GM06990 (cell line): ENCODE data around the gene RGS12.
"Not testable (repeated sequence)": the region's sequence is repeated elsewhere in the genome, so short reads cannot be mapped to it uniquely, and the experiment has no call there.

Experiments used
- DNase-seq: peaks from one replicate; pipeline ENCODE4 v3.0.0-alpha.2; 2011; ENCODE audit not compliant: insufficient read length; ENCODE audit errors: extremely low read depth
- H3K27me3 ChIP-seq: replicated peaks from 2 replicates; pipeline ENCODE4 v1.6.0; 2011; ENCODE audit warnings: low read length; ENCODE audit not compliant: control insufficient read depth, insufficient read depth
- H3K36me3 ChIP-seq: 2 replicates; pipeline ENCODE4 v1.5.1; 2011; ENCODE audit warnings: low read length; ENCODE audit not compliant: control insufficient read depth, insufficient read depth
- H3K4me3 ChIP-seq: replicated peaks from 2 replicates; pipeline ENCODE4 v1.5.1; 2011; ENCODE audit warnings: low read depth, mild to moderate bottlenecking, control low read depth, low read length
- TF ChIP-seq, protein P1 (sequence below): IDR thresholded peaks from 2 replicates; pipeline ENCODE4 v1.5.1; 2011; ENCODE audit warnings: low read length, control low read depth, mild to moderate bottlenecking, inconsistent platforms; ENCODE audit not compliant: insufficient read depth, poor library complexity, severe bottlenecking

RGS12 gene

GRCh38 chr4:3299976-3300671 lies 7.3 kb downstream of the RGS12 start:
- no peaks in the 10 kb centered on the region for H3K36me3 ChIP-seq

GRCh38 chr4:3300882-3301281 lies 8.1 kb downstream of the RGS12 start:
- not testable (repeated sequence) for H3K27me3 ChIP-seq, DNase-seq, H3K36me3 ChIP-seq, H3K4me3 ChIP-seq

More at GRCh38 chr4:3299976-3300671, 7.3 kb downstream of the RGS12 start:
- TF ChIP-seq, protein P1, sequence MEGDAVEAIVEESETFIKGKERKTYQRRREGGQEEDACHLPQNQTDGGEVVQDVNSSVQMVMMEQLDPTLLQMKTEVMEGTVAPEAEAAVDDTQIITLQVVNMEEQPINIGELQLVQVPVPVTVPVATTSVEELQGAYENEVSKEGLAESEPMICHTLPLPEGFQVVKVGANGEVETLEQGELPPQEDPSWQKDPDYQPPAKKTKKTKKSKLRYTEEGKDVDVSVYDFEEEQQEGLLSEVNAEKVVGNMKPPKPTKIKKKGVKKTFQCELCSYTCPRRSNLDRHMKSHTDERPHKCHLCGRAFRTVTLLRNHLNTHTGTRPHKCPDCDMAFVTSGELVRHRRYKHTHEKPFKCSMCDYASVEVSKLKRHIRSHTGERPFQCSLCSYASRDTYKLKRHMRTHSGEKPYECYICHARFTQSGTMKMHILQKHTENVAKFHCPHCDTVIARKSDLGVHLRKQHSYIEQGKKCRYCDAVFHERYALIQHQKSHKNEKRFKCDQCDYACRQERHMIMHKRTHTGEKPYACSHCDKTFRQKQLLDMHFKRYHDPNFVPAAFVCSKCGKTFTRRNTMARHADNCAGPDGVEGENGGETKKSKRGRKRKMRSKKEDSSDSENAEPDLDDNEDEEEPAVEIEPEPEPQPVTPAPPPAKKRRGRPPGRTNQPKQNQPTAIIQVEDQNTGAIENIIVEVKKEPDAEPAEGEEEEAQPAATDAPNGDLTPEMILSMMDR = no peak
- no peaks in the 10 kb centered on the region; the same call in 1 of the 2 replicates for H3K27me3 ChIP-seq
- no peak overlapping the region for H3K4me3 ChIP-seq
- DNase-seq = no peak

DNA sequence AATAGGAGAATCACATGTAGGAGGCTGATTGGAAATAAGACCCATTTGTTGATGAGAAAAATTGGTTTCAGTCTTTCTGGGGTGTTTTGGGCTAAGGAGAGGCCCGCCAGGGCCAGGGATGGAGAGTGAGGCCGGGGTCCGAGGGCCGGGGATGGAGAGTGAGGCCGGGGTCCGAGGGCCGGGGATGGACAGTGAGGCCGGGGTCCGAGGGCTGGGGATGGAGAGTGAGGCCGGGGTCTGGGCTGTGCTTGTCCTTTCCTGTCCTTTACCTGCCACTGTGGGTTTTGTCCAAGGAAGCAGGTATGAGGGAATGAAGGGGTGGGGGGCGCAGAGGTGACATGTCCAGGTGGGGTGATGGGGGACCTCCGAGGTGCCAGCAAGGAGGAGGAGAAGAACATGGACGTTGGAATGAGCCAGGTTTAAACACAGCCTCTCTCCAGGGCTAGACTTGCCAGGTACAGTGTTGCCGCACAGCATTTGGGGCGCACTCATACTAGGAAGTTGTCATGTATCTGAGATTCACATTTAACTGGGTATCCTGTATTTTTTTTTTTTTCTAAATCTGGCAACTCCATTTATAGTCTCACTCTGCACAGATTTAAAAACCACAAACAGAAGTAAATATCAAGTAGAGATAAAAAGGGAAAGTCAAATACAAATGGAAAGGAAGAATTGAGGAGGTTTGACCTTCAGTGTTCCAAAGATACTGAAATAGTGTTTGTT lies 8.8 kb downstream of the RGS12 start:
- Histone ChIP-seq H3K27me3 (no peaks in the 10 kb centered on the region; the same call in 1 of the 2 replicates), H3K36me3 (no peaks in the 10 kb centered on the region), H3K4me3 (no peak overlapping the region)
- no peak for DNase-seq
- TF ChIP-seq, protein P1 = no peak

- H3K36me3 ChIP-seq = no peaks in the 10 kb centered on the region
- peak; percentile 62 for DNase-seq
- H3K27me3 ChIP-seq = no peaks in the 10 kb centered on the region; the same call in 1 of the 2 replicates
- H3K4me3 ChIP-seq = no peak overlapping the region
- TF ChIP-seq, protein P1 = no peak
Measured at GRCh38 chr4:3302173-3302785, 9.5 kb downstream of the RGS12 start.

DNA sequence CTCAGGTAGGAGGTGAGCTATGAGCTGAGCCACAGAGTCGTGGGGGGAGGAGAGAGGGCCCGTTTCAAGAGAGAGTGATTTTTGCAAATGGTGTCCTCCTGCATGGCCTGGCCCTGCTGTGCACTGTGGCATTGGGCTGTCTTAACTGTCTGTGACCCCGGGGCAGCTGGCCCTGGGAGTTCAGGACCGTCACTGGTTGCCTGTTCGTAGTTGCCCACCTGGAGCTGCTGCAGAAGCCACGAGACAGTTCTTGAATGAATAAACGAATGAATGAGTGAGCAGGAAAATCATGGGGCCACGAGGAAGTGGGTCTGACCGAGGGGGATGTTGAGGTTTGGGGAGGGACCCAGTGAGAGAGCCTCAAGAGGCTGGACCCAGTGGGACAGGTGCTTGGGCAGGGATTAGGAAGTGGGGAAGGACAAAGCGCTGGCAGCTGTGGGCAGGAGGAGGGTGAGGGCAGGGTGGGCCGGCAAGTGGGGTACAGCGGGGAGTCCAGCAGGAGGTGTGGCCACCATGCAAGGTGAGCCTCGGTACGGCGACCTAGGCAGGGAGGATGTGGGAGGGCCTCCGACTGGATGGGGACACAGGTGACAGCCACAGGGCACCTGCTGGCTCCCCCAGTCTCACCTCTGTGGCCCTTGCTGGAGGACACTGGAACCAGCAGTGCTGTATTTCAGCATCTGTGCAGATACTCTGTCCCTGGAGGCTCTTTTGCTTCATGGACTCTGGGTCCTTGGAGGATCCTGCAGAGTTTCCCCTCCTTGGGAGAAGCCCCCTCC lies 10.2 kb downstream of the RGS12 start:
- Histone ChIP-seq H3K36me3 (no peaks in the 10 kb centered on the region), H3K4me3 (no peak overlapping the region), H3K27me3 (no peaks in the 10 kb centered on the region; the same call in 1 of the 2 replicates)
- TF ChIP-seq, protein P1 = no peak
- DNase-seq = no peak

DNA sequence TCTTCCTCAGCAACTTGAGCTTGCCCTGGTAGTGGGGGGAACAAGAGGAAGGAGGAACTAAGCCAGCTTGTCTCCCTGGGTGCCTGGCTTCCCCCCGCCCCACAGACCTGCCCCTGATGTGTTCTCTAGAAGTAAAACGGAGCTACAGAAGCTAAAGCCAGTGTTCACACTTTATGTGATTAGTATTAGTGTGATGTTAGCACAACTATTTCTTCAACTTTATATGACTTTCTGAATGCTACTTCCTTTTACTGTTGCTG lies 10.7 kb downstream of the RGS12 start:
- no peaks in the 10 kb centered on the region for H3K36me3 ChIP-seq
- no peak overlapping the region for H3K4me3 ChIP-seq
- no peak for DNase-seq
- TF ChIP-seq, protein P1 = no peak
- no peaks in the 10 kb centered on the region; the same call in 1 of the 2 replicates for H3K27me3 ChIP-seq
